Measurements from ENCODE around the gene TFAP2E.
A peak's percentile ranks its signal among the peaks of the same experiment; 100 is the strongest.

The TFAP2E gene

DNA sequence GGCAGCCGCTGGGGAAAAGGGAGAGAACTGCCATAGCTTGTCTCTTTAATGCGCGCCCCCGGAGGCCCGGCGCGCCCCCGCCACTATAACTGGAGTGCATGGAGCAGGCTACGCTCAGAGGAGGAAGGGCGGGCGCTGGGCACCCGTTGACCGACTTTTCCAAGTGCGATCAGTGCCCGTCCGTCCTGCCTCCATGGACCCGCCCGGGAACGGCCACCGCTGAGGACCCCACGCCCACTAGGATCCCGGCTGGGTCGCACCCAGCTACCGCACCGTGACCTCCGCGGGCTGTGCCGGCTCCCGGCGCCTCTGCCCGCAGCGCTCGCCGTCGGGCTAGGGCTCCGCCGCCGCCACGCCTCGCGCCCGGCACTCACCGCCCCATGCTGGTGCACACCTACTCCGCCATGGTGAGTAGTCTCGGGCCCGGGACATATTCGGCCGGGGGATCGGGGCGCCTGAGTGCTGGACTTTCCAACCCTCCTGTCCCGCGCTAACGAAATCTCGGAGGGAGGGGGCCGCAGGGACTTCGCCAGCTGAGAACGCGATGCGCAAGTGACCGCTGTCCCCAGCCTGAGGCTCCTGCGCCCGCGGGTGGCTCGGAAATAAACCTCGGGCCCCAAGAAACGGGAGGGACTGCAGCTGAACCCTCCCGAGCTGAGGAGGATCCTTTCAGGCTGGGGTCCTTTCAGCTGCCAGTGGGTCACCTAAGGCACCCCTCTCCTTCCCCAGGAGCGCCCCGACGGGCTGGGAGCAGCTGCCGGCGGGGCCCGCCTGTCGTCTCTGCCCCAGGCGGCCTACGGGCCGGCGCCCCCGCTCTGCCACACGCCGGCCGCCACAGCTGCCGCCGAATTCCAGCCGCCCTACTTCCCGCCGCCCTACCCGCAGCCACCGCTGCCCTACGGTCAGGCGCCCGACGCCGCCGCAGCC, at the start of gene TFAP2E:
TFAP2E (plus strand) TSS at position 117 of the 927 bp plus-strand sequence; CDS start at position 381, 264 bp downstream.
- no peak for DNase-seq

DNA sequence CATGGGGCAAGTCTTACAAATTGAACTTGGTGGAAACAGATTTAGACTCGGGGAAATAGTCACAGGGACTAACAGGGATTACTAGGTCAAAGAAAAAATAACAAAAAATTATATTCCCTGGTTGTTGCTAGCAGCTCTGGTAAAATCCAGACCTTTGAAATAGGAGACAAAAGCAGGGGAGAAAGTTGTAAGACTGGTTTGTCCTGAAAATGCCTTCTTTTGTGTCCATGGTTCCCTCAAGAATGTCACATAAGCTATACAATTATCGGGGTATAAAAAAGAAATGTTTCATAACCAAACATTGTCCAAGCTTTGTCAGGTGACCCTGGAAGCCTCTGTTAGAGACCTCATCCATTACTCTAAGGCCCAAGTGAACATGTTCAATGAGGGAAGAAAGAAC, 49.0 kb upstream of the TFAP2E start:
- no peak for DNase-seq

DNA sequence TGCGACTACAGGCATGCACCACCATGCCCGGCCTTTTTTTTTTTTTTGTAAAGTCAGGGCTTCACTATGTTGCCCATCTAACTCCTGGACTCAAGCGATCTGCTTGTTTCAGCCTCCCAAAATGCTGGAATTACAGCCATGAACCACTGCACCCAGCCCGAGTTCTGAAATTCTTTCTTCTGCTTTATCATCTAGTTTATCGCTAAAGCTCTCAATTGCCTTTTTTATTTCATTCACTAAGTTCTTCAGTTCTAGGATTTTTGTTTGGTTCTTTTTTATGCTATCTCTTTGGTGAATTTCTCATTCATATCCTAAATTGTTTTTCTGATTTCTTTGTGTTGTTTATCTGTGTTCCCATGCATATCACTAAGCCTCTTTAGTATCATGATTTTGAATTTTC, 42.9 kb upstream of the TFAP2E start:
- DNase-seq = no peak

DNA sequence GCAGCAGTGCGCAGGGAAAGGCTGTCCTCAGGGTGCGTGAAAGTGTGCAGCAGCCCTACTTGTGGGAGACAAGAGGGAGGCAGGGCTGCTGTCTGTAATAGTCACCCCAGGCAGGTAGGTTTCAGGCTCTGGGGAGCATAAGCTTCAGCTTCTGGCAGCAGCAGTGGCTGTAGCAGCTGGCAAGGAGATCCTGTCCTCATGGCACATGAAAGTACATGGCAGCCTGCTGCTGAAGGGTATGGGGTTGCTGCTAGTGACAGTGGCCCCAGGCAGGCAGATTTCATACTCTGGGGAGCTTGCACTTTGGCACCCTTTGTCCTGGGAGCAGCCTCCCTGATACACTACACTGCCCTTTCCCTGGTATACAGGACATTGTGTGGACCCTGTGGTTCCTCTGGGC, 42.2 kb upstream of the TFAP2E start:
- DNase-seq = no peak

DNA sequence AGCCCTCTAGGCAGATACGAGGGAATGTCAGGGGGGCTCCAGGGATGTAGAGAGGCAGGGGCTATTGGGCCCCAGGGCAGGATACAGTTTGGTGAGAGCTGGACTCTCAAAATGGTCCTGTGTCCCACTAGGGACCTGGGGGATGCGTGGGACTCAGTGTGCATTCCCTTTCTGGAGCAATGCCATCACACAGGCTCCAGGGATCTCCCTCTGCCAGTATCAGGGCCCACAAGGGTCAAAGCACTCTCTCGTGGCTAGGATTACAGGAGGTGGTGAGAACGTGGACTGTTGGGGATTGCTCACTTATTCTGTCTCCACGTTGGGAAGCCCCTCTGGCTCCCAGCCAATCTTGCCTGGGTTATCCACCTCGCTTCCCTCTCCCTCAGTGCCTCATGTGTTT, 41.7 kb upstream of the TFAP2E start:
- no peak for DNase-seq

DNA sequence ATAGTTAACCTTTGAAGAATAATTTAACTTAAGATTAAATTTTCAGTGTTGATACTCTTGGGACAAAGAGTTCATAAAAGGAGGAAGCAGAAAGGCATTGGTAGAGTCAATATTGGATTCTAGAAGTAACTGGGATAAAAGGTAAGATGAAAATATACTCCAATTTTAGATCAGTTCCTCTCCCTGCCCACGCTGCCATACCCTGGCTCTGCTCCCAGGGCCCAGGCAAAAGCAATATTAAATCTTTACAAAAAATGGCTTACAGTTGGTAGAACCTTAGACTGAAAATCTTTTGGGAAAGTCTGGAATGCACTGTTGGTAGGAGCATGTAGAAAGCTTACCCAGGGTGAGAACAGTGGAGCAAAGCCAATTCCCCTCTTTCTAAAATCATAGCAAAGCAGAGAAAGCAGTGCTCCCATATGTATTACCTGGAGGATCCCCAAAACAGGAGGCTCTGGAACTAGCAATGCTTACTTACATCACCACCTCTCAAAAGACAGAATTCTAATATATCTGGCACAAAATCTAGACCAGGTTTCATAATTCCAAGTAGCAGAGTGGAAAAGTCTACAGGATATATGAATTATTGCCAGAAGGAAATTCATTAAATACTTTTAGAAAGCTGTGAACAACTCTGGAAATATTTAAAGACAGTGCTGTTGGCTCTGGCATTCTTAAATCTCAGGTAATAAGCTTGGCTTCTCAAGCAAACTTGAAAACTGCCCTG, 40.5 kb upstream of the TFAP2E start:
- DNase-seq = no peak

DNA sequence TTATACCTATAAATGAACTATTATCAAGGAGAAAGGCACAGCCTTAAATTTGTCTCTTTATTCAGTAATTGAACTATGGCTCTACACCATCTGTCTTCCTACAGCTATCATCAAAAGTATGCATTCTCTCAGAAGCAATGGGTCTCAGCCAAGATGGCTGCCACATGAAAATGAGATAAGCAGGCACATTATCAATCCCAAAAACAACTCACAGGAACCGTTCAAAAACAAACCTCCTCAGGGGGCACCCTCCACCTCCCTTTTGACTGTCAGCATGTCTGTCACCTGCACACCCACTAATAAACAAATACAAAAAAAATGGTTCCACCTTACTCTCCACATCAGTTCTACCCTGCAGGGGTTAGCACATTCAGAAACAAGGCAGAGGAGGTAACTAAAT, 39.5 kb upstream of the TFAP2E start:
- no peak for DNase-seq

DNA sequence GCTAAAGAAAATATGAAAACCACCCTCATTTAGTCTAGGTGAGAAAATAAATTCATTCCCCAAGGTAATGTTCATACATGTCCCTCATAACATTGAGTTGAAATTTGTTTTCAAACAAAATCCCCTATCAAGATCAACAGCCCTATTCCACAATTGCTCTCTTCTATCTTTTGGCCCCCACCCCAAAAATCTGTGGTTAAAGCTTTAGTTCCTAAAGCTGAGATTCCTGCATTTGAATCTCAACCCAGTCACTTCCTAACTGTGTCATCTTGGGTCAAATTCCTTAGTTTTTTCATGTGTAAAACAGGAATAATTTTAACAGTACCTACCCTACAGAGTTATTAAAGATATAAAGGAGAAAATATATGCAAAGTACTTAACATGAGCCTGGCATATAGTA, 37.9 kb upstream of the TFAP2E start:
- DNase-seq = no peak

DNA sequence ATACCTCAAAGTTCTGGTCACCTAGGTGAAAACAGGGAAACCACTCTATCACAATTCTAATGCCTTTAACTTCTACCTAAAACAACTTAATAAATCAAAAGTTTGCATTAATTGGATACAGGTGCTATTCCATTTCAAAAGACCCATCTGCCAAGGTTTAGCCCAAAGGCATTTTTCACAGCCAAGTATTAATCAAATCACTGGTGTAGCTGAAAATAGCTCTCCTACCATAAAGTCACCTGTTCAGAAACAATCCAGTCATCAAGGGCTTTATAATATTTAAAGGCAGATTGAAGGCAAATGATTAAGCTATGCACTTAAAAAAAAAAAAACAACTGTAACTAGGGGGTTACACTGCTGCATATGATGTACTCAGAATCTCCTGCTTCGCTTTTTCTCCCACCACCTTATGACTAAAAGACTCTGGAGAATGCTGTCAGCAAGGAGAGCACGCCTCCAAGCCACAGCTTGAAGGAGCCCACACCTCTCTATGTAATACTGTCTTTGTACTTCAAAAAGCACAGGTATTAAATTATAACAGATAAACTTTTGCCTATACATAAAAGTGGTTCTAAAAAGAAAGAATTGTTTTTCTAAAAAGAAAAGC, 36.5 kb upstream of the TFAP2E start:
- no peak for DNase-seq

DNA sequence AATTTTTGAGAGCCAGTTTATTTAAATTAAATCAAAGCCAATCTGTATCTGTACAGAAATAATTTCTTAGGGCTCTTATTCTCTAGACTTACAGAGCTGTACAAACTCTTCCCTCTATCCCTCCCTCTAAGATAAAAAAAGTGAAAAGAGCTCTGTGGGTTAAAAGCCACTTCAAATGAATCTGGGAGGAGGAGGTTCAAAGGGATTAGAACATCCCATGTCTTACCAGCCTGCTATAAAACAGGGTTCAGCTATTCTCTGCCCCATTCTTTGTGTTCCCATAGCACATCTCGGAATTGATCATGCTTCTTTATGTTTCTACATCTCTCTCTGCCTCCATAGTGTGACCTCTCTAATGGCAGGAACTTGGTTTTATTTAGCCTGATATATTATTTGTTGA, 35.3 kb upstream of the TFAP2E start:
- DNase-seq = no peak

DNA sequence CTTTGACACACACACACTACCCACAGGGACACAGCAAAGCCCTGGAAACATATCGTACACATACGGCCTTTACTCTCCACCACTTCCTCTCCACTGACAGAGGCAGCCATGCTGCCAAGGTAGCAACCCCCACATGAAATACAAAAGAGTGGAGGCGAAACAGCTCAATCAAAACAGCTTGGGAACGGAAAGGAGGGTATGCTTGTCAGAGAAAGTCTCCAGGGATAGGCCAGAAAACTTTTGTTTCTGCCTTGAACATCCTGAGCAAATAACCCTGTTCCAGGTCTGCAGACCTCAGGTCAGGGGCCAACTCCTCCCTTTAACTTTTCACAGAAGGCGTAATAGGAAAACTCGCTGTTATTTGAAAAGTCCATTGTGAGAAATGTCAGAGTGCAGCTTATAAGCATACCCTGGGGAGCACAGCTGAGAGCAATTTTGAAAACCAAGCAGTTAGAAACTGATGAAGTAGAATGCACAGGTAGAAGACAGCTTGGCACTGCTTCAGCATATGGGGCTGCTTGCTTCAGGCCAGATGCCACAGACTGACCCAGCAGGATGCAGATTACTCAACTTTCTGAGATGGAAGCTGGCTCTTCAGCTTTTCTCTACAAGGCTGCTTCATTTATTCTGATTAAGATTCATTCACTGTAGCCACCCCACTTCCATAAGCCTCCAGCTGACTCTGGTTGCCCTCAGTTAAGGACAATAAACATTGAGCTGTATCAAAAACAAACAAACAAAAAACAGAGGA, 33.9 kb upstream of the TFAP2E start:
- DNase-seq = no peak

DNA sequence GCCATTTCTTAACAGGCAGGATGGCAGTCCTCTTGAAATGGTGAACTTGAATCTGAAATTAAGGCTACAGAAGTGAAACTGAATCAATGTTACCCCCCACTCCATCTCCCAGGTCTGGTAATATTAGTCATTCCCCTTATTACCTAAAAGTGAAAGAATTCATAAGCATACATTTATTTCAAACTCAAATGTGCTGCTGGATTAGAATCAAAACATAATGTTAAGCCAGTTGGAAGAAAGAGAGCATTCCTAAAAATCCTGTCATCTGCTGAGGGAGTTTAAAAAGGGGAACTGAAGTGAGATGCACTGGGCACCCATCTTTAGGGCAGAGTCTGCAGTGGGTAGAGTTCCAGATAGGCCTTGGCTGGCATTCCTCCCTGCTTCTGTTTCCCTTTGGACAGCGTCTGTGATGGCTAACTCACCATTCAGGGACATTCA, 33.3 kb upstream of the TFAP2E start:
- DNase-seq = no peak

DNA sequence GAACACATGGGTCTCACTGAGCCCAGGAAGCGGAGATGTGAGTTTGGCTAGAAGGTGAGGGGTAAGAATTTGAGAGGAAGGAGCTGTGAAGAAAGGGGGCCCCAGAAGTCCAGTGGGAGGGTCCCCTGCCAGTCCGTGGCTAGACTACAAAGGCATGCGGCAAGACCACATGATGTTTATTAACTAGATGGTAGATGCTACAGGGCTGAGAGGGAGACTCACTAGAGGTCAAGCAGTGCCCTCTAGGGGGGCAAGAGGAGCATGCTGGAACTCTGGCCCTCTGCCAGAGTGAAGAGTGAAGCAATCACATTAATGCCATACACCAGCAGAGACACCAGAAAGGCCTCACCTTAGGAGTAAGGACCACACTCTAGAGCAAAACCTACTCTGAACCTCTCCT, 28.1 kb upstream of the TFAP2E start:
- DNase-seq = no peak

DNA sequence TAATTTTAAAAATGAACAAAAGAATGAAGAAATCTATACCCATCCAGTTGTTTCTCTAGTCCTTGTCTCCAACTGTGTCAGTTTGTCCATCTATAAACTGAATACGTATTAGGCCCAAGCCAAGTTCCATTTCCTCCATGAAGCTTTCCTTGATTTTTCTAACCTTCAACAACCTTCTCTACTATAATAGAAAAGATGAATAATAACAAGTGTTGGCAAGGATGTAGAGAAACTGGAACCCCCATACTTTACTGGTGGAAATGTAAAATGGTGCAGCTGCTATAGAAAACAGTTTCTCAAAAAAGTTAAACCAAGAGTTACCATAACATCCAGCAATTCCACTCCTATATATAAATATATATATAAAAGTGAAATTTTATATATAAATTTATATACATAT, 26.5 kb upstream of the TFAP2E start:
- DNase-seq = no peak

DNA sequence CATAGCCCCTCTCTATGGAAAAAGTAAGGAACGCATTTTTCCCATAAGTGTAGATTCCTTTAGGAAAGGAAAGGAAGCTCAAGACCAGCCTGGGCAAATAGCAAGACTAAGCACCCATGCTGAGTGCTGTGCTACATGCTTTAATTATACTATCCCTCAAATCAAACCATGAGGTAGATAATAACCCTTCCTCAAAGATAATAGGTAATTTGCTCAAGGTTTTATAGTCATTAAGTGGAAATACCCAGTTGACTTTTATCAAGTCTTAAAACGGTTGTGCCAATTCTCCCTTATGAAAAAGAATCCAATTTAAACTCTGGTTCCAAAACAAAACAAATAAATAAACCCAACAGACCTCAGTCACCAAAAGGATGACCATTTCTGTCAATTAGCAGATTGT, 19.3 kb upstream of the TFAP2E start:
- DNase-seq = no peak

DNA sequence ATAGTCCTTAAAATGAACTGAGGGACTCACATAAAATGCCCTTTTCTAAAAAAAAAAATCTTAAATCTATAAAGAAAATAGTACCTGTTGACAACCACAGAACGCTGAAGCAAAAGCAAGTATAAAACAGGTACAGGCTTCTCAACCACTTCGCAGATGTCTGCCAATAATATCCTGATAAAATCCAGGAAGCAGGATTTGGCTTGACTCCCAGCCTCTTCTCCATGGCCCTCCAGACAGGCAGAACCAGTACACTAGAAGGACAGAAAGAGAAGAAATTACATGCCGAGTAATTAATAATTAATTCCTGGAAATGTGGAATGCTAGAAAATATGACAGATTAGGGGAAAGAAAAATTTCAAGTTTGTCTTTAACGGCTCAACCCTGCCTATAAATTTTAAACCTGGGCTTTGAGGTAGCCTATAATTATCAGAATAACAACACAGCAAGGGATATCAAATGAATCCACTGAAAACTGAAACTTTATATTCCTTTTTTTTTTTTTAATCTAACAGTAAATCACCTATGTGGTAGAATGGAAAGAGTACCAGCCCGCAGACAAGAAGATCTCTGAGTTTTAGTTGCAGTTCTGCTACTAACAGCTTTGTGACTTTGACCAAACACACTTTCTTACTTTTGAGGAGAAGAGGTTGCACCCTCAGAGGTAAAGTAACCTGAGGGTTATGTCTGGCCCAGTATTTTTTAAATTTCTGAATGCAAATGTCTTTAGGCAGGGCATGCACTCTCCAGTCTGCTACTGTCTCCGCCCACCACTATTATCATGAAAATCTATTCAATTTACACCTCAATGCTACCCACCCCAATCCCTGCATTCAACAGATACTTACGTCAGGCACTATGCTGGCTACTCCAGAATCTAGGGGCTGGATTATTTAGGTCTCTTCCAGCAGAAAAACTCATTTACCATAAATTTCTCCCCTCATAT, 18.6 kb upstream of the TFAP2E start:
- DNase-seq = no peak

DNA sequence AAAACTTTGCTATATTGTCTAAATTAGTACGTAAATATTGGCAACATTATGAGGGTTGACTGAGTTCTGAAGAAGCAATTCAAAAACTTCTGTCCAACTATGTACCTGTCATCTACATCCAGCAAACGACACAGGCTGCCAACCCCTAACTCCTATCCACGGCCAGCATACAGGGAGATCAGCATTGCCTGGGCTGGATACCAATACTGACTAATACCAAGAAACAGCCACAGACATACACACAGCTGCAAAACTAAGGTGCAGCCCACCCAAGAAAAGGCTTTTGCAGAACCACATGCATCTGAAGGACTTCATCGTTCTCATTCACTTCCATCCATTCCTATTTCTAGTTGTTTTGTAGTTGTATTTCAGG, 17.9 kb upstream of the TFAP2E start:
- DNase-seq = no peak

DNA sequence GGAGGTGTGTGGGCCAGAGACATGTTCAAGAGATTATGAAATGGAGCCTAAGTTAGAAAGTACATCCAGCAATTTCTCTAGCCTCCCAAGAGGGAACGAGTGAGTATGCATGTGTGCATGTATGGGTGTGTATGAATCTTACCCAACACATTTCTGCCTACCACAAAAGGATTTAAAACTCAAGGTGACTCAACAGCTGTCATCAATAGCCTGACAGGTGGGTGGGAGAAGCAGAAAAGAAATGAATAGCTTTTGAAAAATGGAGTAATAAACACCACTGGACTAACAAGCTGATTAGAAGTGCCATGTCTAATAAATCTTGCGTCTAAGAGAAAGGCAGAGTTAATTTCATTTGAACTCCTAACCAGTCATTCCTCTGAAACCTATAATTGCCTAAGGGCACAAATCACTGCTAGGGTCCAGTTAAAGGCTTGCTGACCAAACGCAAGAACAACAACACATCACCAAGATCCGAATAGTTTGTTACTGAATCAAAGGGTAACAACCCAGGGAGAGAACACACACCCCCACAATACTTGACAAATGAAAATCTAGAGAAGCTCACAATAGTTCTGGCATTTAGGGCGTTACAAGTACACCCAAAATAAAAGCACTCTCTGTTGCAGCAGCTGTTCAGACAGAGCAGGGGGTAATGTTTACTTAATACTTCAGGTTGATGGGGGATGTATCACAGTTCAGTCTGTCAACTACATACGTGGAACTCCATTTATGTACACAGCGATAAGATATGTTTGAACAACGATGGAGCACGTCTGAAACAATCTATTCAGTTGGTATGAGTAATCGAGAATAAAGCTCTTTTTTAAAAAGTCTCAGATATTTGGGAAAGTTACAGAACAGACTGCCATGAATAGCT, 17.3 kb upstream of the TFAP2E start:
- DNase-seq = peak; percentile 84

DNA sequence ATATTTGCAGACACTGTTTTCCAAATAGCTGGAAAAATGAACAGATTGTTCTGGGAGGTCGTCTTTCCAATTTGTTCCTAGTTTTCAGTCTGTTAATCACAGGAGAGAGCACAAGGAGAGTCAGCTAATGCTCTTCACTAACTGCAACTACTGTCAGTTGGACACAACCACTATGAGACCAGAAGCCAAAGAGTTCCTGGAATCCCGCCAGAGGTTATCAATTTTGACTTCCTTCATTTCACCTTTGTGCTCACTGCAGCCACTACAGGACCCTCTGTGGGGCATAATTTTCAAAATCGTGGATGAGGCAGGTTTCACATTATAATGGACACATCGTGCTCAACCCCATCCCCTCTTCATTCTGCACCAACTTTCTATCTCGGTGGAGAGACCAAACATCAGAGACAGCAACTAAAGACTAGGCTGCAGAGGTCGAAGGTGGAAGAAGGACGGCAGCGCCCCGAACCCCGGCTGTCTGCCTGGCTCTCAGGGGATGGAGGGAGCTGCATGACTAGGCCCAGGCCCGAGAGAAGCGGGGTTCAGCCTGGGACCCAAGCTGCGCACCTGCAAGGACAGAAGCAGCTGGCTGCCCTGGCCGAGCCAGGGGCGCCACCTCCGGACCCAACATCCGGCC, 16.5 kb upstream of the TFAP2E start:
- DNase-seq = no peak

DNA sequence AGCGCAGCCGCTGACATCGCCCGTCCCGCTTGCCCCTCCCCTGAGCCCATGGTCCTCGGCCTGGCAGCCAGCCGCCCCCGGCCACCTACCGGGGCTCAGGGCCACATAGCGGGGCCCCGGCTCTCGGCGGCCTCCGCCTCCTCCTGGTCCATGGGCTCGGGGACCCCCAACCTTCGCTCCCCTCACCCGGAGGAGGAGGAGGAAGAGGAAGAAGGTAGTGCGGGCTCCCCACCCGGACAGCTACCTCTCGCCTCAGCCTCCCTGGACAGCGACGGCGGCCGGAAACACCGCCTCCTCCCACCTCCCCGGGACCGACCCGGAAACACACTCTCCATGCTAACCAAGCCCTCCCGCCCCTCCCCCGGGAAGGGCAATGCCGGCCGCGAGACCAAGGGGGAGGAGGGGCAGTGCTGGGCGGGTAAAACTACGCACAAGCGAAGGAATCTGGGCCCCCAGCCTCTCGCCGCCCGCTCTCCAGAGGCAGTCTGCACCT, 15.9 kb upstream of the TFAP2E start, which contains the start of gene KIAA0319L:
KIAA0319L (minus strand) TSS at position 286 of the 493 bp plus-strand sequence. CDS start 2,912 bp downstream, outside the sequence.
- DNase-seq = no peak

All from NCI-H1417 treated with DMSO at 0.1 percent for 48 hours (cell line).